WTC11 (cell line): ENCODE data around the gene FIZ1. TPM values are rescaled to one million over a fixed set of nuclear protein-coding genes. Genes with fewer than 3 reads are reported as not detected.

Source experiments
- ATAC-seq: fragments of 200-7000 bp; cut with Tn5 transposase; 2 replicates; pipeline ENCODE4 v1.10.0; 2021; ENCODE audit warnings: mild to moderate bottlenecking, moderate library complexity
- CTCF ChIA-PET: fragments of 300-600 bp; sonication (Branson Sonifier 250); formaldehyde crosslinking; loops from one replicate; lab custom pipeline; 2021; ENCODE audit warnings: antibody characterized with exemption; lab: Charles Lee
- POLR2A ChIA-PET: fragments of 350-600 bp; sonication (Branson Sonifier 250); formaldehyde crosslinking; loops from one replicate; lab custom pipeline; 2021; ENCODE audit warnings: antibody characterized with exemption; lab: Charles Lee
- DNase-seq: peaks from one replicate; pipeline ENCODE4 v3.0.0; 2021; ENCODE audit warnings: low spot score
- H3K27ac Mint-ChIP-seq: 2 replicates; pipeline ENCODE4 v1.8.0; 2021; ENCODE audit warnings: mixed read lengths
- H3K27me3 Mint-ChIP-seq: 2 replicates; pipeline ENCODE4 v1.8.0; 2021; ENCODE audit warnings: low read depth, mild to moderate bottlenecking, moderate library complexity, mixed read lengths
- H3K36me3 Mint-ChIP-seq: 2 replicates; pipeline ENCODE4 v1.8.0; 2021; ENCODE audit warnings: mixed read lengths
- H3K4me1 Mint-ChIP-seq: 2 replicates; pipeline ENCODE4 v1.8.0; 2022; ENCODE audit warnings: mixed read lengths
- H3K4me3 Mint-ChIP-seq: 2 replicates; pipeline ENCODE4 v1.8.0; 2021; ENCODE audit warnings: mild to moderate bottlenecking, moderate library complexity, mixed read lengths
- H3K9me3 Mint-ChIP-seq: 2 replicates; pipeline ENCODE4 v1.8.0; 2021; ENCODE audit warnings: mixed read lengths
- AFF4 ChIP-seq: sonication (generic); formaldehyde crosslinking; IDR thresholded peaks from 2 replicates; pipeline ENCODE4 v1.8.1; 2023; ENCODE audit warnings: mild to moderate bottlenecking, missing genetic modification reagents, borderline replicate concordance
- ARID4B ChIP-seq: sonication (generic); formaldehyde crosslinking; IDR thresholded peaks from 2 replicates; pipeline ENCODE4 v1.8.0; 2023; ENCODE audit warnings: missing genetic modification reagents, mild to moderate bottlenecking, borderline replicate concordance
- E2F1 ChIP-seq: sonication (generic); formaldehyde crosslinking; IDR thresholded peaks from 2 replicates; pipeline ENCODE4 v1.8.0; 2022; ENCODE audit warnings: mild to moderate bottlenecking, missing genetic modification reagents
- ETV6 ChIP-seq: sonication (generic); formaldehyde crosslinking; IDR thresholded peaks from 2 replicates; pipeline ENCODE4 v1.8.1; 2022; ENCODE audit warnings: mild to moderate bottlenecking, missing genetic modification reagents
- FOXJ3 ChIP-seq: sonication (generic); formaldehyde crosslinking; IDR thresholded peaks from 2 replicates; pipeline ENCODE4 v1.9.0; 2021; ENCODE audit warnings: missing genetic modification reagents, mild to moderate bottlenecking, borderline replicate concordance
- HMGXB4 ChIP-seq: sonication (generic); formaldehyde crosslinking; IDR thresholded peaks from 2 replicates; pipeline ENCODE4 v1.8.1; 2023; ENCODE audit warnings: mild to moderate bottlenecking, moderate library complexity, missing genetic modification reagents
- IRF1 ChIP-seq: sonication (generic); formaldehyde crosslinking; IDR thresholded peaks from 2 replicates; pipeline ENCODE4 v1.8.0; 2023; ENCODE audit warnings: missing genetic modification reagents
- IRF2 ChIP-seq: sonication (generic); formaldehyde crosslinking; IDR thresholded peaks from 2 replicates; pipeline ENCODE4 v1.8.0; 2022; ENCODE audit warnings: low read depth, missing genetic modification reagents, borderline replicate concordance
- NR1H2 ChIP-seq: sonication (generic); formaldehyde crosslinking; IDR thresholded peaks from 2 replicates; pipeline ENCODE4 v1.9.0; 2021; ENCODE audit warnings: mild to moderate bottlenecking, moderate library complexity, missing genetic modification reagents
- NR3C1 ChIP-seq: sonication (generic); formaldehyde crosslinking; conservative IDR thresholded peaks from 2 replicates; pipeline ENCODE4 v1.8.1; 2023; ENCODE audit warnings: low read depth, mild to moderate bottlenecking, missing genetic modification reagents
- TCF7 ChIP-seq: sonication (generic); formaldehyde crosslinking; IDR thresholded peaks from 2 replicates; pipeline ENCODE4 v1.8.0; 2022; ENCODE audit warnings: mild to moderate bottlenecking, low read depth, missing genetic modification reagents, moderate library complexity
- USF1 ChIP-seq: sonication (generic); formaldehyde crosslinking; IDR thresholded peaks from 2 replicates; pipeline ENCODE4 v1.8.0; 2022; ENCODE audit warnings: mild to moderate bottlenecking, missing genetic modification reagents
- USF2 ChIP-seq: sonication (generic); formaldehyde crosslinking; IDR thresholded peaks from 2 replicates; pipeline ENCODE4 v1.8.1; 2023; ENCODE audit warnings: mild to moderate bottlenecking, missing genetic modification reagents, moderate library complexity
- ZNF396 ChIP-seq: fragments of 250-450 bp; sonication (Bioruptor Pico); IDR thresholded peaks from 2 replicates; pipeline ENCODE4 v1.8.0; 2021; ENCODE audit warnings: mild to moderate bottlenecking, moderate library complexity, borderline replicate concordance
- ZNF416 ChIP-seq: fragments of 250-450 bp; sonication (Bioruptor Pico); IDR thresholded peaks from 2 replicates; pipeline ENCODE4 v1.9.0; 2021; ENCODE audit warnings: mild to moderate bottlenecking, inconsistent platforms
- ZSCAN18 ChIP-seq: fragments of 250-450 bp; sonication (Bioruptor Pico); IDR thresholded peaks from 2 replicates; pipeline ENCODE4 v2.1.2; 2022; ENCODE audit warnings: mild to moderate bottlenecking, moderate library complexity
- total RNA-seq: library from RNA; stranded (reverse); gene quantifications from 3 replicates; pipeline ENCODE4 v1.2.3, GENCODE V29; 2021

FIZ1 gene
- total RNA-seq, 1 experiment from 2014 or later = 20.1 TPM

- TF ChIP-seq AFF4 (CRISPR knock-in tag) = no peak
- no peak for TF ChIP-seq NR1H2 (CRISPR knock-in tag)
- no peak for TF ChIP-seq USF2
- TF ChIP-seq TCF7 (CRISPR knock-in tag) = no peak
- no peak for TF ChIP-seq E2F1 (CRISPR knock-in tag)
- TF ChIP-seq FOXJ3 (CRISPR knock-in tag) = no peak
- no peak for TF ChIP-seq IRF1
- TF ChIP-seq ETV6 = no peak
- TF ChIP-seq IRF2 = no peak
- no peak for TF ChIP-seq HMGXB4 (CRISPR knock-in tag)
- no peak for TF ChIP-seq ZNF396 (CRISPR knock-in tag)
- no peak for TF ChIP-seq NR3C1 (CRISPR knock-in tag)
Observed at GRCh38 chr19:55544776-55545439, 54.4 kb downstream of the FIZ1 start (continued).

GRCh38 chr19:55544014-55544413 is 55.3 kb downstream of the FIZ1 start:
- H3K4me1 Mint-ChIP-seq = peaks cover 27% of the 10 kb centered on the region
- ATAC-seq (no peak), DNase-seq (no peak)
- H3K27ac Mint-ChIP-seq = no peak overlapping the region
- H3K9me3 Mint-ChIP-seq = peaks cover 14% of the 10 kb centered on the region
- ChIA-PET POLR2A (interaction anchor here (0.6 kb wide), 1 partner anchor 88 kb away, joined by 3 read pairs; no protein-coding TSS in a partner anchor), CTCF (no interaction called here)
- no peaks in the 10 kb centered on the region for H3K36me3 Mint-ChIP-seq
- no peak overlapping the region for H3K4me3 Mint-ChIP-seq
- H3K27me3 Mint-ChIP-seq = peaks cover 7% of the 10 kb centered on the region
- TF ChIP-seq NR1H2 (CRISPR knock-in tag) (no peak), ARID4B (CRISPR knock-in tag) (no peak), ZNF416 (no peak), ZSCAN18 (CRISPR knock-in tag) (no peak), USF1 (CRISPR knock-in tag) (no peak)
